Upper lobe of left lung (tissue), 4 donors: ENCODE data around the gene HS6ST2.

Experiments
- CTCF ChIP-seq, 6 experiments: fragments of 450-650 bp in 4 of 6; fragments of 200-600 bp in 2 of 6; sonication (generic) in 2 of 6; IDR thresholded peaks; one replicate each; pipeline ENCODE4 v1.5.1; 2016 to 2019; ENCODE audit warnings: antibody characterized with exemption in 6 of 6
- EP300 ChIP-seq, 4 donors: sonication (generic); formaldehyde crosslinking; IDR thresholded peaks; one replicate each; pipeline ENCODE4 v1.5.1; 2017; ENCODE audit warnings: antibody characterized with exemption in 4 of 4, control low read depth in 2 of 4
- POLR2A ChIP-seq, 4 donors: fragments of 450-650 bp; IDR thresholded peaks; one replicate each; pipeline ENCODE4 v1.5.1; 2016 to 2017; ENCODE audit warnings: antibody characterized with exemption in 4 of 4, mild to moderate bottlenecking in 2 of 4
- POLR2AphosphoS5 ChIP-seq, 2 donors: sonication (generic); formaldehyde crosslinking; IDR thresholded peaks; one replicate each; pipeline ENCODE4 v1.5.1; 2017; ENCODE audit warnings: antibody characterized with exemption in 2 of 2

- TF ChIP-seq CTCF (IDR thresholded peaks at IDR 0.05) (no peak), POLR2AphosphoS5 (IDR thresholded peaks at IDR 0.05) (no peak), POLR2A (IDR thresholded peaks at IDR 0.05) (no peak), EP300 (IDR thresholded peaks at IDR 0.05) (no peak)
Measured at GRCh38 chrX:132822634-132823012, 135.8 kb downstream of the HS6ST2 start.
